HG02870 (cell line): ENCODE results near the gene DHX57.

Experiments
- ATAC-seq: cut with Tn5 transposase; IDR thresholded peaks from one replicate; pipeline ENCODE4 v1.9.1; 2021; ENCODE audit warnings: mild to moderate bottlenecking, moderate library complexity; ENCODE audit not compliant: unreplicated experiment

The DHX57 gene

GRCh38 chr2:38754506-38754905 is 121.2 kb downstream of the DHX57 start:
- no peak for ATAC-seq

- ATAC-seq, result no peak
Observed at GRCh38 chr2:38754049-38754448, 121.7 kb downstream of the DHX57 start.

DNA sequence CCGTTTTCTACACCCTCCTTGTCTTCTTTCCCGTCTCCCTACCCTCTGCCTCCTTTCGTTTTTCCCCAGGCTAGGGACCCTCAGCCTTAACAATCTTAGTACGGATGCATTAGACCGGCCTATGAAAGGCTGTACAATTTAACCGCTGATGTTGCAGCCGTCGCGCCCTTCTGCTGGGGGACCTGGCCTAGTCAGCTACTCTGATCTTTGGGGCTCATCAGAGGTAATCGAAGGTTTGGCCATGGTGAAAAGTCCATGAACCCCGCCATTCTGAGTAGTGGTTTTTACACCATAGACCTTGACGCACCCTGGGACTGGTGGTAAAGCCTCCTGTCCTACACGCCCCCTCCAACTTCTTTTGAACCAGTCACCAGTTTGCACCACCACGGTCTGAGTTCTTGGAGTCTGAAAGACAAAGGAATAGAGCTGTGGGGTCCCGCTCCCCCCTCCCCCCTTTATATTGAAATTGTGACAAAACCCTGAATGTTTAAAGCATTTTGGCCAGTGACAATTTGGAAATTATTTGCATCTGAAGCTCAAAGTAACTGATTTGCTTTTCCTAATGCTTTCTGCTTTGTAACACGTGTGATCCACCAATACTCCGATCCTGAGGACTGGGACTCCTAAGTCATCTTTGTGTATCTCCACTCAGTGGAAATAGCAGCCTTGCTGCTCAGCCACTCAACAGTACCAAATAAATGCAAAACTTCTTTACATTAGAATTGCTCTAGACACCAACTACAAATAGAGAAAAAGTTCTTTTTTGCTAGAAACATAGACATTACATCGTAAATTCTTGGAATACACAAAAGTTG is 123.9 kb downstream of the DHX57 start:
- ATAC-seq, result peak; percentile 5

- peak; percentile 76 for ATAC-seq
Observed at GRCh38 chr2:38750891-38751595, 124.7 kb downstream of the DHX57 start, which contains the start of gene SRSF7. SRSF7 (minus strand) TSS chr2:38751361; CDS start chr2:38751256, 105 bp downstream.

GRCh38 chr2:38750011-38750890 is 125.5 kb downstream of the DHX57 start:
- peak; percentile 28 for ATAC-seq

DNA sequence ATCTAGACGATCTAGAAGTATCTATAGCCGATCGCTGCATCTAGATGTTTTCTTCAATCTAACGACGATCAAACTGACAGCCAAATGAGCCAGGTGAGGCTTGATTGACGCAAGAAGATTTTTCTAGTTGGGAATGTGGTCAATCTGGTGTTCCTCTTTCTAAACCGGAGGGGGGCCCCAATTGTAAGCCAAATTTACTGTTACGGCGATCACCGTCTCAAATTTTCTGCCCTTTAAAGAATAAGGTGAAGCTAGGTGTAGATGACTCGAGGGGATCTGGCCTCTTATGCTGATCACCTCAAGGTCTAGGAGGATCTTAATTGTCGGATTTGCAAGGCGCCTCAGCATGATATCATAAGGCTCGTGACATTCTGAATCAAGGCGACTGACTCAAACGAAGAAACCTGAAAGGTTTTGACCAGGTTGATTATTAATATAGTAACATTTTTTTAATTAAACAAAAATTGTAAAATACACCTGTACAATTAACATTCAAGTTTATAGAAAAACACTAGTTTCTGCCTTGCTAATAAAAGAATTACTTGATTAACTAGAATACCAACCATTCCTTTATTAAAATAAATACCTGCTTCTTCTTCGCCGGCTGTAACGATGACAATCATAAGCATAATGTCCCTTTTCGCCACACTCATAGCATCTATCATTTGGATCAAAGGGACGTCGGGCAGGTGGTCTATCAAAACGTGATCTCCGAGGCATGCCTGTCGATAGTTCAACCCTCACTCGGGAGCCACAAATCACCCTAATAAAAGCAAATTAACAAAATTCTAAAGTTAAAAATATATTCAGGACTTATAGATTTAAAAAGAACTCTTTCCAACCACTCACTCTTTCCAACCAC is 126.6 kb downstream of the DHX57 start:
- ATAC-seq, result no peak

- ATAC-seq, result no peak
Observed at GRCh38 chr2:38748391-38748790, 127.3 kb downstream of the DHX57 start.

DNA sequence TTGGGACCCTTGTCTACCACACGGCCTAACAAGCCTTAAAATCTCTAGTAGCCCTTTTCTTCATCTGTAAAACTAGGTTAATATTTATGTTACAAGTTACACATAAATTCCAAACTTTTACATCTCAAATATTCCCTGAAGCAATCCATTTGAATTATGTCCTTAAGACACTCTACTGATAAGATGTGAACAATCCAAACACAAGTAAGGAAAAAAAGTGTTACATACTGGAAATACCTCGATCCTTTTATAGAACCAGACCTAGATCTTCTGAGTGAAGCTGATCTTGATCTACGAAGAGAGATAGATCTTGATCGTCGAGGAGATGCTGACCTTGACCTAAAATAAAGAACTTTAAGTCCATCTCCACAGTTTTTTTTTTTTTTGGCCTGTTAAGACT is 127.9 kb downstream of the DHX57 start:
- no peak for ATAC-seq
